GM21390 (cell line): ENCODE measurements around the gene NNMT.

Experiments
- ATAC-seq: cut with Tn5 transposase; IDR thresholded peaks from one replicate; pipeline ENCODE4 v1.9.1; 2021; ENCODE audit not compliant: unreplicated experiment

Gene NNMT

GRCh38 chr11:114282488-114282887 is 13.7 kb upstream of the NNMT start:
- no peak for ATAC-seq

DNA sequence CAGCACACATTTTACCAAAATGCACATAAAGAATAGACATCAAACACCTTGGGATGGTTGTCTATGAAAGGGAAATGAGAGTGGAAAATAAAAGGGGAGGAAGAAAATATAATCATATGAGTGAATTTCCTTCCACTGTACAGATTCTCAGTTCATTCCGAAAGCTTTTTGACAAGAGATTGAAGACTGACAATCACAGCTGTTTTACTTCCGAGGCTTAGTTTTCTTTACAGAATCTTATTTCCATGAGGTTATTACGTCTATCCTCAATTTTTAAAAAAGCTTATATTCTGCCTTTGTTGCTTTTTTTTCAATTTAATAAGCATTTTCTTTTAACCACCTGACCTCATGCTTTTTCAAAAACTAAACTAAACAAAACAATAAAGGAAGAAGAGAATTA is 12.8 kb upstream of the NNMT start:
- ATAC-seq: no peak

GRCh38 chr11:114284021-114284420 is 12.2 kb upstream of the NNMT start:
- no peak for ATAC-seq

DNA sequence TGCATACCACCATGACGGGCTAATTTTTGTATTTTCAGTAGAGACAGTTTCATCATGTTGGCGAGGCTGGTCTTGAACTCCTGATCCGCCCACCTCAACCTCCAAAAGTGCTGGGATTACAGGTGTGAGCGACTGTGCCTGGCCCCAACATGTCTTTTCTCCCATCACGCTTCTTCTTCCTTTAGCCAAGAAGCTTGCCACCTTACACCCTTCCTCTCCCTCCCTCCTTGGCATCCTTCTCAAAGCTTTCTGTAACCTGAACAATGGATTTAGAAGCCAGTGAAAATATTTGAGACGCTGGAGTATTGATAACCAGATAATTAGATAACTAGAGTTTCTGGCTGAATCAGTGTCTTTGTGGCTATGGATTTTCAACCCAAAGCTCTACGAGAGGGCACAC is 11.3 kb upstream of the NNMT start:
- ATAC-seq: no peak

DNA sequence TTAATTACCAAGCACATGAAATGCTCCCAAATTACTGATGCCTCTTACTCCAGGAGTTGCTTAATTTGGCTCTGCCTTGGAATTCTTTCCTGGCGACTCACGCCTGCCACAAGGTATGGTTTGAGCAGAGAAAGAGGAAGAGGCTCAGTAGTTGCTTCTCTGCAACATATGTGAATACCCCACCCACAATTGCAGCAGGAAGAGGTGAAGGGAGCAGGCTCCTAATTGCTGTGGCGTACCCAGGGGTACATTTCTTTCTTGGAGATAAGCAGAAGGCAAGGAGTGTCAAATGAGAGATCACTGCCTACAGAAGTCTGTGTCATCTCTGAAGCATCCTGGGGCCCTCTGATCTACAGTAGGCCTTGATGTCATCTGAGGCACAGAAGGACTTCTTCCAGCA is 10.6 kb upstream of the NNMT start:
- ATAC-seq: no peak

GRCh38 chr11:114286229-114286628 is 10.0 kb upstream of the NNMT start:
- no peak for ATAC-seq

- ATAC-seq: no peak
These were observed 9.0 kb upstream of the NNMT start for GRCh38 chr11:114287154-114287553.

DNA sequence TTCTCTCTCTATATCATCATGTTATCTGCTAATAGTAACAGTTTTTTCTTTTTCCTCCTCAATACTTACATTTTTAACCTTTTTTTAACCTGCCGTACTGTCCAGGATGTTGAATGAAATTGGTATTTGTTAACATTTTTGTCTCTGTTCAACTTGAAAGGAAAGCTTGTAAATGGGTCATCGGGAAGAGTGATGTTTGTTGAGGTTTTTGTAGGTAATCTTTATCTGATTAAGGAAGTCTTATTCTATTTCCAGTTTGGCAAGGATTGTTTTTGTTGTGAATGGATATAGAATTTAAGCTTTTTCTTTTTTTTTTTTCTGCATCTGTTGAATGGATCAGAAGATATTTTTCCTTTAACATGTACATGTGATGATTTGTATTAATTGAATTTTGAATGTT is 8.1 kb upstream of the NNMT start:
- ATAC-seq: no peak

- no peak for ATAC-seq
These were observed 6.4 kb upstream of the NNMT start for GRCh38 chr11:114289779-114290178.

DNA sequence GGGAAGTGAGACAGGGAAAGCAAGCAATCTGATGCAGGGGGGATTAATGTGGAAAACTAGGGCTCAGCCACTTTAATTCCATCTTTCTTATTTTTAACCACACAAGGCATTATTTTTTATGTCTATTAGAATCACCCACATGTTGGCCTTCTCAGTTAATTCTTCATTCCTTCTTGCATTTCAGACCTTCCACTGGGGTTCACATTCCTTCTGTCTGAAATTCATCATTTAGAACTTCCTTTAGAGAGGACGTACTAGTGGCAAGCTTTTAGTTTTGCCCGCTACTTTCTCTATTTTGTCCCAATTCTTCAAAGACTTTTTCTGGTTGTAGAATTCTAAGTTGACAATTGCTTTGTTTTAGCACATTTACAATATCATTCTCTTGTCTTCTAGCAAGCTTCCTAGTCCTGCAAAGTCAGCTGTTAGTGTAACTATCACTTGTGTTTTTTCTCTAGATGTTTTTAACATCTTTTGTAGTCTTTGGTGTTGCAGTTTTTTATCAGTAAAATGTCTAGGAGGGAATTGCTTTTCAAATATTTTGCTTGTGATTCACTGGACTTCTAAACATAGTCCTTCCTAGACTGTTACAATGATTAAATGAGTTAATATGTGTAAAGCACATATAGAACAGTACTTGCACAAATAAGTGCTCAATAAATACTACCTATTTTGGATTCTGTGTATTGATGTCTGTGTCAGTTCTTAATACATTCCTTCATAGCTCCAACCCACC is 5.5 kb upstream of the NNMT start:
- no peak for ATAC-seq

DNA sequence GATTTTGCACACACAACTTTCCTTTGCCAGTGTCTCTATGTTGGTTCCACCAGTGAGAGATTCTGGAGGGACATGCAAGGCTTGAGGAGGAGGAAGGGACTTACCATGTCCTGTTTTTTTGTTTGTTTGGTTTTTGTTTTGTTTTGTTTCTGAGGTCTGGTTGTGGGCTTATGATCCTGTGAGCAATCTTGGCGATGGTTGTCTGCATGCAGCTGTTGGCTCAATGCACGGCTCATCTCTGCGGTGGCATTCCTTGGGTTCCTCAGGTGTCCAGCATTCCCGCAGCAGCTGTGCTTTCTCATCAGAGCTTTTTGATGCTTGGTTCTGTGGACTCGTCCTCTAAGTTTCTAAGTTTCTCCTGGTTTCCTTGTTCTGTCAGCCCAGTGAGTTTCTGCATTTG is 4.8 kb upstream of the NNMT start:
- no peak for ATAC-seq

- no peak for ATAC-seq
These were observed 4.1 kb upstream of the NNMT start for GRCh38 chr11:114291842-114292680.

GRCh38 chr11:114293201-114293711 is 2.9 kb upstream of the NNMT start:
- ATAC-seq: no peak

DNA sequence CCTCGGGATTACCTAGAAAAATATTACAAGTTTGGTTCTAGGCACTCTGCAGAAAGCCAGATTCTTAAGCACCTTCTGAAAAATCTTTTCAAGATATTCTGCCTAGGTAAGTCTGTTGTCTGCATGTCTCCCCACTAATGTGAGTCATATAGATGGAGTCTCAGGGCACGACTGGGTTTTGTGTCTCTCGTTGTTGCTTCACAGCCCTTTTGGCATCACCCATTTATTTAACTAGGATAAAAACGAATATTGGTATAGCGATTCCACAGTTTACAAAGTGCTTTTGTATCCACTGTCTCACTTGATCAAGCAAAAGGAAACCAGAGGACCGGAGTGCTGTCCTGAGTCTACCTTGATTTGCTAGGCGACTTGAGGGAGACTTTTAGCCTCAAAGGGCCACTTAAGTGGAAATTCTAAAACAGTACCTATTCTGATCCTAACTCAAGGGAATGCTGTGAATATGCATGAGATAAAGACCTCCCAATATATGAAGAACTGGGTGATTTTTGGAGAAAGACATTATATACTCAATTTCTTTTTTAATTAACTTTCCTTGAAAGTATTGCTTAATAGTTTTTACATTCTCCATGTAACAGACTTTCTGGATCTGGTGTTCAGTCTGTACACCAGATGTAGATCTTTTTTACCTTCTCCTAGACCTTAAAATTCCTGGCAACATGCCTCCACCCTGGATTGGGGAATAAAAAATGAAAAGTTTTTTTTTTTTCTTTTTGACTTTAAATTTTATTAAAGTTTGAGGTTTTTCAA is 590 bp downstream of the NNMT start:
- ATAC-seq: no peak

GRCh38 chr11:114297806-114298709 is 1.9 kb downstream of the NNMT start:
- ATAC-seq: no peak

DNA sequence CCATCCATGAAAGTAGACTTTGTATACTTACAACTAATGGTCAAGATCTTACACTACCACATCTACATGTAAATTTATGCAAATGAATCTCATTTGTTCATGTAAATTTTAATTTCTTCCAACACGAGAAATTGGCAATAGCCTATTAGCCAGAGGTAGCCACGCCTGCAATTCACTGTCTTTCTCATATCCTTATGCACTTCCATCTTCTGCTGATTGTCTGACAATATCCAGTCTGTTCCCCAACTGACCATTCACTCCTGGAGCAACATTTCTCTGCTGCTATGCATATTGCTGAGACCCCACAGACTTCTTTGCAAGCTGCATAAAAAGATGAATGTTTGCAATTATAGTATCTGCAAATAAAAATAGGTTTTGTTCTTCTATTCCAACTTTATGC is 2.5 kb downstream of the NNMT start:
- ATAC-seq: no peak

GRCh38 chr11:114301088-114301487 is 4.9 kb downstream of the NNMT start:
- no peak for ATAC-seq

DNA sequence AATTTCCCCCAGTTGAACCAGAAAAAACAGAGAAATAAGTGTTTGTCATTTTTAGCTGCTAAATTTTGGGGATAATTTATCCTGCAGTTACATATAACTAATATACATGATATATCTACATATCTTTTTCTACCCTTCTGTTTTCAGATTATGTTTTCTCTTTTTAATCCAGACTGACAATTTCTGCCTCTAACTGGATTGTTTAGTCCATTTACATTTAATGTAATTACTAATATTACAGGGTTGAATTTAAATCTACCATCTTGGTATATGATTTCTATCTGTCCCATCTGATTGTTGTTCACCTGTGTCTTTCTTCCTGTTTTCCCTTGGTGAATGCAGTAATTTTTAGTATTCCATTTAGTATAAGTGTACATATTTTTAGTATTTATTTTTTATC is 5.7 kb downstream of the NNMT start:
- no peak for ATAC-seq

- ATAC-seq: no peak
These were observed 6.5 kb downstream of the NNMT start for GRCh38 chr11:114302663-114303062.

- no peak for ATAC-seq
These were observed 7.9 kb downstream of the NNMT start for GRCh38 chr11:114304065-114304464.

DNA sequence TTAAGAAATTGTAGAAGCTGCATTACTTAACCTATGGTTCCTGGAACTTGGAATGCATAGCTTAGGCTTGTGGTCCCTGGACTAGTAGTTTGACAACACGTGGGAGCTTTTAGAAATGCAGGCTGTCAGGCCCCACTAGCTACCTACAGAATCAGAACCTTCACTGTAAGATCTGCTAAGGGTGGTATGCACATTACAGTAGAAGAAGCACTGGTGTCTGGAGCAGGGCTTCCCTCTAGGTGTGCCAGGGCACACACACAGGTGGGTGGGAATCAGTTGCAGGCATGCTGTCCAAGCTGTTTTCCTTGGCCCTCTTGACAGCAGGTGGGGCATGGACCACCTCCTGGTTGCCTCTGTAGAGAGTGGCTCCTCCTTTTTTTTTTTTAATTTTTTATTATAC is 8.8 kb downstream of the NNMT start:
- no peak for ATAC-seq
